ENCODE measurements around the gene CYP2C19.
"Not testable (repeated sequence)": the region's sequence is repeated elsewhere in the genome, so short reads cannot be mapped to it uniquely, and the experiment has no call there.

Gene CYP2C19

GRCh38 chr10:94890264-94891022 lies 128.0 kb downstream of the CYP2C19 start:
- DNase-seq = no peak

GRCh38 chr10:94898414-94898813 lies 135.9 kb downstream of the CYP2C19 start:
- not testable (repeated sequence) for DNase-seq

DNA sequence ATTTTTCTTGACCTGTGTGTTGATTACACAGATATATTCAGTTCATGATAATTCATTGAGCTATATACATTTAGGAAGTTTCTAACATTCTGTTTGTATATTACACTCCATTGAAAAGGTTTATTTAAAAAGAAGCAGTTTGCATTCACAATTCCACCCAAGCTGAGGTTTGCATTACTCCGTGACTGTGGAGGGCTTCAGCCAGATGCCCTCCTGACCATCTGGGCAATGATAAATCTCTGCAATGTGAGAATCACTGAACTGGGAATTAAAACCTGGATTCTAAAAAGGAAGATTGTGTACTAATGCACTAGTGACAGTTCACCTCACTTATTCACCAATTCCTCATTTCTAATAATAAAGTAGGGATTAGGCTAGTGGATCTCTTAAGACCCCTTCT lies 139.6 kb downstream of the CYP2C19 start:
- no peak for DNase-seq

DNA sequence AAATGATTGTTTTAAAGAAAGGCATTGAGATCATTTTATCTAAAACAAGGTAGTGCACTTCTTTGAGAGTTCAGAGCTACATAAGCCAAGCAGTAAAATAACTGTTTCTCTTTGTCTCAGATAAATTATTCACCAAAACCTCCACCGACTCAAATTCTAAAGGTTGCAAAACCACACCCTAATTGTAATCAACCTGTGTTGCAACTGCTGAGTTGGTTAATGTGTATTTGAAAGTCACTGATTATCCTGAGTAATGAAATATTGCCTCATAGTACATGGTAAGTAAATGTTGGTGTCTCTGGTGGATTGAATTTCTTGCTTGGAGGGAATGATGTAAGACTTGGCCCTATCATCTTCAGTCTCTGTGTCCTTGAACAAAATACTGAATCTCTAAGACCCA lies 140.1 kb downstream of the CYP2C19 start:
- DNase-seq = no peak

Measured in NCI-H1105 treated with DMSO at 0.1 percent for 48 hours (cell line).